ENCODE data around the gene DZIP1. TPM values are rescaled to one million over a fixed set of nuclear protein-coding genes. Genes with fewer than 3 reads are reported as not detected.

DZIP1 gene
- total RNA-seq, 4 donors from 2014 or later: 2.5 to 61.9 (median 5.2) TPM

DNA sequence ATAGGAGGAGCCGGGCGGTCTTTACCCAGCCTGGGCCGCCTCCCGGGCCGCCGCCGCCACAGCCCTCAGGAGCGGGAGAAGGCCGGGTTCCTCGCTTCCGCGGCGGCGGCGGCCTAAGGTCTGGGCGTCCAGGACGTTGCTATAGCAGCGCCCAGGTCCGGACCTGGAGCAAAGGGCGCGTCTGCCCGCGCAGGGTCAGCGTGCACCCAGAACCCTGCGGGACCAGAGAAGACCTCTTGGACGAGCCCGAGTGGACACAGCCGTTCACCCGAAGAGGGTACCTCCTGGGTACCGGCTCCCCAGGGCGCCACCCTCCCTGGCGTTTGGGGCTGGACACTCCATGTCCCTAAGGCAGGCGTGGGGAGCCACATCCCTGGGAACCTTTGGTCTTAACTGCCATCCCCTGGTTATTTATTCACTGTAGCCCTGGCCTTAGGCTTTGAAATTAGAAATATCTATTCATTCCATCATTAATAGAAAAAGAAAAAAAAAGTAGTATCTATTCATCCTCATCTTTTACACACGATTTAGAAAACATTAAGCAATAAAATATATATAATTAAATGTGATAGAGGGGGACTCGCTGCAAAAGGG is 2.4 kb downstream of the DZIP1 start:
- no peak for TF ChIP-seq POLR2A (IDR thresholded peaks at IDR 0.05)
- TF ChIP-seq, protein P1, sequence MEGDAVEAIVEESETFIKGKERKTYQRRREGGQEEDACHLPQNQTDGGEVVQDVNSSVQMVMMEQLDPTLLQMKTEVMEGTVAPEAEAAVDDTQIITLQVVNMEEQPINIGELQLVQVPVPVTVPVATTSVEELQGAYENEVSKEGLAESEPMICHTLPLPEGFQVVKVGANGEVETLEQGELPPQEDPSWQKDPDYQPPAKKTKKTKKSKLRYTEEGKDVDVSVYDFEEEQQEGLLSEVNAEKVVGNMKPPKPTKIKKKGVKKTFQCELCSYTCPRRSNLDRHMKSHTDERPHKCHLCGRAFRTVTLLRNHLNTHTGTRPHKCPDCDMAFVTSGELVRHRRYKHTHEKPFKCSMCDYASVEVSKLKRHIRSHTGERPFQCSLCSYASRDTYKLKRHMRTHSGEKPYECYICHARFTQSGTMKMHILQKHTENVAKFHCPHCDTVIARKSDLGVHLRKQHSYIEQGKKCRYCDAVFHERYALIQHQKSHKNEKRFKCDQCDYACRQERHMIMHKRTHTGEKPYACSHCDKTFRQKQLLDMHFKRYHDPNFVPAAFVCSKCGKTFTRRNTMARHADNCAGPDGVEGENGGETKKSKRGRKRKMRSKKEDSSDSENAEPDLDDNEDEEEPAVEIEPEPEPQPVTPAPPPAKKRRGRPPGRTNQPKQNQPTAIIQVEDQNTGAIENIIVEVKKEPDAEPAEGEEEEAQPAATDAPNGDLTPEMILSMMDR (IDR thresholded peaks at IDR 0.05): no peak
- peaks cover 0 to 5% of the 10 kb centered on the region in 2 donors for H3K27me3 ChIP-seq
- peak in 2 of 3 donors; percentile 50 to 62 for DNase-seq
- H3K4me1 ChIP-seq: peaks cover 0 to 17% (median 2%) of the 10 kb centered on the region in 4 donors
- H3K4me3 ChIP-seq: peak overlapping the region; percentile 24 to 48 (median 33)
- peak overlapping the region in 1 of 4 donors; percentile 25 for H3K27ac ChIP-seq
- no peaks in the 10 kb centered on the region for H3K36me3 ChIP-seq
- no peaks in the 10 kb centered on the region for H3K9me3 ChIP-seq

DNA sequence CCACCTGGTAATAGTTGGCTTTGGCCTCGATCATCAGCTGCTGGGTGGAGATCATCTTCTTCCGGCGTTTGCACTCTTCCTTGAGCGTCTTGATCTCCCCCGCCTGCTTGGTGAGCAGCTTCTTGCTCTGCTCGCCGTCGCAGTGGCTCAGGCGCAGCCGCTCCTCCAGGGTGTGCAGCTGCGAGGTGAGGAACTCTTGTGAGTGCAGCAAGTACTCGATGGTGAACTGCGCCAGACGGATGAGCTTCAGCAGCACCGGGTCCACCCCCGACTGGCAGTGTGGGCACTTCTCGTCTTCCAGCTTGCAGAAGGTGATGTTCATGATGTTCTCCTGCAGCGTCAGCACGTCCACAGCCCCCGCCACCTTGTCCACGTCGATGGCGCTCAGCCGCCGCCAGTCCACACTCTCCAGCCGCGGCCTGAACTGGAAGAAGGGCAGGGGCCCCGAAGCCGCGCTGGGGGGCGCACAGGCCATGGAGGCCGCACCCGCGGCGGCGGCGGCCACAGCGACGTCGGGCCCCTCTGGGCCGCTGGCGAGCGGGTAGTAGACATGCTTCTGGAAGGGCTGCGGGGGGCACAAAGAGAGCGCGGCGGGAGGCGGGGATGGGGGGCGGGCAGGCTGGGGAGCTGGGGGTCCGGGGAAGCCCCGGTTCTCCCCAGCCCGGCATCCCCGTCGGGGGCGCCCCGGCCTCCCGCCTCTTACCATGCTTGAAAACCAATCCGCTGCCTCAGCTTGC is 3.0 kb downstream of the DZIP1 start:
- DNase-seq: no peak
- Histone ChIP-seq H3K36me3 (no peaks in the 10 kb centered on the region), H3K27ac (peak overlapping the region in 1 of 4 donors; percentile 25), H3K4me3 (peak overlapping the region; percentile 24 to 48 (median 33)), H3K9me3 (no peaks in the 10 kb centered on the region), H3K27me3 (peaks cover 0 to 5% of the 10 kb centered on the region in 2 donors), H3K4me1 (peaks cover 0 to 17% (median 2%) of the 10 kb centered on the region in 4 donors)
- no peak for TF ChIP-seq POLR2A (IDR thresholded peaks at IDR 0.05)
- TF ChIP-seq, protein P1 (IDR thresholded peaks at IDR 0.05): no peak

DNA sequence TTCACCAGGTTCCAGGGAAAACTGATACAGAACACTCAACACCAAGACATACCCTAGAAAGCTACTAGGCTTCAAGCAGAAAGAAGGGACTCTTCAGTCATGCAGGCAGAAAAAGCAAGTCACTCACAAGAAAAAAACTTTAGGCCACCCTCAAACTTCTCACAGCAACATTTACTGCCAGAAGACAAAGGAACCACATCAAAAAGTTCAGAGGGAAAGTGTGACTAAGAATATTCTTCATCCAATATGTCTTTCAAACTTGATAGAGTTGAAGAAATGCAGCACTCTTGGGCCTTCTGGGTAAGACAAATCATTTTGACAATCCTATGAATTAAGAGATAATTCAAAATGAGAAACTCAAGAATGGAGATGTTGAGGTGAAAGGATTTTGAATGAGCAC is 7.7 kb downstream of the DZIP1 start:
- DNase-seq: no peak
- peaks cover 0 to 8% (median 0%) of the 10 kb centered on the region in 4 donors for H3K4me1 ChIP-seq
- H3K4me3 ChIP-seq: no peak overlapping the region
- H3K27ac ChIP-seq: no peak overlapping the region
- H3K9me3 ChIP-seq: no peaks in the 10 kb centered on the region
- H3K36me3 ChIP-seq: no peaks in the 10 kb centered on the region
- TF ChIP-seq, protein P1 (IDR thresholded peaks at IDR 0.05): no peak
- TF ChIP-seq POLR2A (IDR thresholded peaks at IDR 0.05): no peak
- no peaks in the 10 kb centered on the region for H3K27me3 ChIP-seq

DNA sequence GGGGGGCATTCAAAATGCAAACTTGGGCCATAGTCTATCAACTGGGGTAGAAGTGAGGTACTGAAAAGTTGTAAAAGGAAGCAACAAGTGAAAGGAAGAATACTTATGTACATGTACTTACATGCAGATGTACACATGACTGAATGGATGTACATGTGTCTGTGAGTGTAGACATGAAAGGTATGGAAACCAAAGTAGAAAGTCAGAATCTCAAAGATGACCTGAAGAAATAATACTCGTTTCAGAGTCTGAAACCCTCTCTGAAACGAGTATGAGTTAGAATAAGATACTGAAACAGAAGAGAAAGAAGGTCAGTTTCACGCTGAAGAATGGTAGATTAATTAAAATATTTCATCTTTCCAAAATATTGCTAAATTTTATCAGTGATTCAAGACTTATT is 13.9 kb downstream of the DZIP1 start:
- no peaks in the 10 kb centered on the region for H3K4me1 ChIP-seq
- H3K4me3 ChIP-seq: no peak overlapping the region
- H3K36me3 ChIP-seq: no peaks in the 10 kb centered on the region
- DNase-seq: no peak
- H3K27me3 ChIP-seq: no peaks in the 10 kb centered on the region
- TF ChIP-seq, protein P1 (IDR thresholded peaks at IDR 0.05): no peak
- no peak for TF ChIP-seq POLR2A (IDR thresholded peaks at IDR 0.05)
- no peak overlapping the region for H3K27ac ChIP-seq
- H3K9me3 ChIP-seq: no peaks in the 10 kb centered on the region

DNA sequence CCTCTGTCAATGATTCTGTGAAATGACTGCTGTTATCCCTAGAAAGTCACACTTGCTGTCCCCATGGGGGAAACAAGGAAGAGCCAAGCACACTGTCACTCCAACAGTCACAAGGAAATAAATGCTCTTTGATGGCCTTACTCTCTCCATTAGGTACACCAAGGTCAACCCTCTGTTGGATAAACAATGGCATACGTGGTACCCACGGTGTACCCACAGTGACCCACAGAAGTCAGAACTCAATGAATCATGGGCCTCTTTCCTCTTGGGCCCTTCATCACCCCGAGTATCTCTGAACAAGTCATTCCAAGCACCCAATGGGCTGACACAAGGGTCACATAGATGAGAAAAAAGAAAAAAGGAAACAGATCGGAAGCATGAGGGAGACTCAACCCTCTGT is 15.4 kb downstream of the DZIP1 start:
- DNase-seq: no peak
- Histone ChIP-seq H3K27me3 (no peaks in the 10 kb centered on the region), H3K36me3 (no peaks in the 10 kb centered on the region), H3K27ac (no peak overlapping the region), H3K4me3 (no peak overlapping the region), H3K4me1 (no peaks in the 10 kb centered on the region), H3K9me3 (no peaks in the 10 kb centered on the region)
- TF ChIP-seq, protein P1 (IDR thresholded peaks at IDR 0.05): no peak
- TF ChIP-seq POLR2A (IDR thresholded peaks at IDR 0.05): no peak
